GM18951 (cell line): ENCODE measurements around the gene B4GAT1.
A peak's percentile ranks its signal among the peaks of the same experiment; 100 is the strongest.

ENCODE experiments used
- POLR2A ChIP-seq: IDR thresholded peaks from 4 replicates; pipeline ENCODE4 v1.6.1; 2011; ENCODE audit warnings: mild to moderate bottlenecking; ENCODE audit not compliant: insufficient read length, insufficient read depth; ENCODE audit errors: extremely low read depth
- in situ Hi-C: fragments of 300-500 bp; cut with MboI; formaldehyde crosslinking; loops from one replicate; pipeline ENCODE4 v1.12.0; 2022; ENCODE audit warnings: low sequenced_read_pairs, mixed read lengths, inconsistent platforms; ENCODE audit not compliant: unreplicated experiment

The B4GAT1 gene

GRCh38 chr11:66349084-66349386 lies 1.6 kb upstream of the B4GAT1 start:
- in situ Hi-C loops, result no loop called here

GRCh38 chr11:66346476-66347424 lies 679 bp downstream of the B4GAT1 start:
- in situ Hi-C loops, result no loop called here
- TF ChIP-seq POLR2A, result no peak

More at GRCh38 chr11:66349084-66349386, 1.6 kb upstream of the B4GAT1 start:
- no peak for TF ChIP-seq POLR2A

- in situ Hi-C loops, result no loop called here
- TF ChIP-seq POLR2A, result no peak
Observed at GRCh38 chr11:66345316-66345649, 2.1 kb downstream of the B4GAT1 start.

- in situ Hi-C loops, result no loop called here
- TF ChIP-seq POLR2A, result peak; percentile 97
Observed at GRCh38 chr11:66344550-66345315, 2.7 kb downstream of the B4GAT1 start, which contains the start of gene BRMS1. TSS of gene BRMS1 (minus strand) at chr11:66345104. CDS start at chr11:66342234, 2,870 bp downstream.

- TF ChIP-seq POLR2A, result no peak
Observed at GRCh38 chr11:66343176-66343575, 4.3 kb downstream of the B4GAT1 start.

GRCh38 chr11:66341502-66342126 lies 5.8 kb downstream of the B4GAT1 start:
- in situ Hi-C loops, result no loop called here
- TF ChIP-seq POLR2A, result no peak

More at GRCh38 chr11:66343176-66343575, 4.3 kb downstream of the B4GAT1 start:
- in situ Hi-C loops, result no loop called here

- in situ Hi-C loops, result no loop called here
- no peak for TF ChIP-seq POLR2A
Observed at GRCh38 chr11:66340596-66341501, 6.6 kb downstream of the B4GAT1 start.

- TF ChIP-seq POLR2A, result no peak
- in situ Hi-C loops, result no loop called here
Observed at GRCh38 chr11:66339686-66340483, 7.5 kb downstream of the B4GAT1 start.

GRCh38 chr11:66339162-66339675 lies 8.2 kb downstream of the B4GAT1 start:
- in situ Hi-C loops, result no loop called here
- no peak for TF ChIP-seq POLR2A

- TF ChIP-seq POLR2A, result no peak
- in situ Hi-C loops, result no loop called here
Observed at GRCh38 chr11:66338276-66339161, 8.9 kb downstream of the B4GAT1 start.
